ENCODE results near the gene PLA2G1B. TPM values are rescaled to one million over a fixed set of nuclear protein-coding genes. Genes with fewer than 3 reads are reported as not detected.

Gene PLA2G1B
- total RNA-seq, 1 donor from 2014 or later = 0.42 TPM

GRCh38 chr12:120350576-120351350, 23.2 kb upstream of the PLA2G1B start:
- no peak for DNase-seq (ENCODE audit: low spot score)
- Mint-ChIP-seq H3K4me1 (ENCODE audit: low read depth) (peaks cover 8% of the 10 kb centered on the region), H3K4me3 (ENCODE audit: unreplicated experiment) (no peak overlapping the region), H3K36me3 (ENCODE audit: low read depth) (no peaks in the 10 kb centered on the region), H3K9me3 (ENCODE audit: low read depth) (no peaks in the 10 kb centered on the region), H3K27me3 (ENCODE audit: low read depth) (no peaks in the 10 kb centered on the region), H3K27ac (ENCODE audit: unreplicated experiment) (no peak overlapping the region)
- TF ChIP-seq CTCF (IDR thresholded peaks at IDR 0.05) = no peak

GRCh38 chr12:120347766-120348165, 20.2 kb upstream of the PLA2G1B start:
- peaks cover 8% of the 10 kb centered on the region for H3K4me1 Mint-ChIP-seq (ENCODE audit: low read depth)
- TF ChIP-seq CTCF (IDR thresholded peaks at IDR 0.05) = no peak
- no peak for DNase-seq (ENCODE audit: low spot score)

GRCh38 chr12:120346681-120347080, 19.1 kb upstream of the PLA2G1B start:
- Mint-ChIP-seq H3K4me3 (ENCODE audit: unreplicated experiment) (no peak overlapping the region), H3K27ac (ENCODE audit: unreplicated experiment) (no peak overlapping the region), H3K36me3 (ENCODE audit: low read depth) (no peaks in the 10 kb centered on the region)

More at GRCh38 chr12:120347766-120348165, 20.2 kb upstream of the PLA2G1B start:
- H3K9me3 Mint-ChIP-seq (ENCODE audit: low read depth) = no peaks in the 10 kb centered on the region
- no peaks in the 10 kb centered on the region for H3K27me3 Mint-ChIP-seq (ENCODE audit: low read depth)
- H3K36me3 Mint-ChIP-seq (ENCODE audit: low read depth) = no peaks in the 10 kb centered on the region
- no peak overlapping the region for H3K27ac Mint-ChIP-seq (ENCODE audit: unreplicated experiment)
- H3K4me3 Mint-ChIP-seq (ENCODE audit: unreplicated experiment) = no peak overlapping the region

DNA sequence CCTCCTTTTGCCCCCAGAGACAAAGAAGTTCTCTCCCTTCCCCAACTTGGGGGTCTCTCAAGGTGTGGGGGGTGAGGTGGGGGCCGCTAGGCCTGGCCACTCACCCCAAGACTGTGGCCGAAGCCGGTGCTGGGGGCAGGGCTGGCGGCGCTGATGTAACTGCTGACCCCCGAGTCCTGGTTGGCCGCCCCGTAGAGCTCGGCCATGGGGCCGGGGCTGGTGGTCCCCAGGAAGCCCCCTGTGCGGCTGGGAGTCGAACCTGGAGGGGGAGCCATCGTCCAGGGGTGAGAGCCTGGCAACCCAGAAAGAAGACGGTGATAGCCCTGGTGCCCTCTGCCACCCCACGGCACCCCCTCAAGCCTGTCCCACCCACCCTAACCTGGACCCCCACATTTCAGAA, 18.5 kb upstream of the PLA2G1B start:
- no peaks in the 10 kb centered on the region for H3K36me3 Mint-ChIP-seq (ENCODE audit: low read depth)
- no peak overlapping the region for H3K4me3 Mint-ChIP-seq (ENCODE audit: unreplicated experiment)
- no peak for TF ChIP-seq CTCF (IDR thresholded peaks at IDR 0.05)
- H3K27ac Mint-ChIP-seq (ENCODE audit: unreplicated experiment) = no peak overlapping the region
- DNase-seq (ENCODE audit: low spot score) = no peak
- H3K9me3 Mint-ChIP-seq (ENCODE audit: low read depth) = no peaks in the 10 kb centered on the region
- H3K4me1 Mint-ChIP-seq (ENCODE audit: low read depth) = peaks cover 4% of the 10 kb centered on the region
- no peaks in the 10 kb centered on the region for H3K27me3 Mint-ChIP-seq (ENCODE audit: low read depth)

More at GRCh38 chr12:120346681-120347080, 19.1 kb upstream of the PLA2G1B start:
- Mint-ChIP-seq H3K9me3 (ENCODE audit: low read depth) (no peaks in the 10 kb centered on the region), H3K27me3 (ENCODE audit: low read depth) (no peaks in the 10 kb centered on the region), H3K4me1 (ENCODE audit: low read depth) (peaks cover 8% of the 10 kb centered on the region)
- DNase-seq (ENCODE audit: low spot score) = no peak
- peak; percentile 27 for TF ChIP-seq CTCF (IDR thresholded peaks at IDR 0.05)

- Mint-ChIP-seq H3K36me3 (ENCODE audit: low read depth) (no peaks in the 10 kb centered on the region), H3K4me3 (ENCODE audit: unreplicated experiment) (no peak overlapping the region), H3K9me3 (ENCODE audit: low read depth) (no peaks in the 10 kb centered on the region), H3K27me3 (ENCODE audit: low read depth) (no peaks in the 10 kb centered on the region), H3K27ac (ENCODE audit: unreplicated experiment) (no peak overlapping the region), H3K4me1 (ENCODE audit: low read depth) (no peaks in the 10 kb centered on the region)
- no peak for TF ChIP-seq CTCF (IDR thresholded peaks at IDR 0.05)
- no peak for DNase-seq (ENCODE audit: low spot score)
Observed at GRCh38 chr12:120343692-120344091, 16.1 kb upstream of the PLA2G1B start.
